Stimulated activated naive CD8-positive, alpha-beta T cell treated with anti-CD3 and anti-CD28 coated beads, Interleukin-15, Interleukin-2, amounts not matched to agents 100 U/mL and 50 U/mL, for 24 hours (primary cell): ENCODE results near the gene MEX3A.
"Not testable (repeated sequence)": the region's sequence is repeated elsewhere in the genome, so short reads cannot be mapped to it uniquely, and the experiment has no call there.

Experiments used
- ATAC-seq: fragments of 150-1000 bp; cut with Tn5 transposase; one replicate; pipeline ENCODE4 v1.10.0; 2021
- DNase-seq: peaks from one replicate; pipeline ENCODE4 v3.0.0; 2021

MEX3A gene

DNA sequence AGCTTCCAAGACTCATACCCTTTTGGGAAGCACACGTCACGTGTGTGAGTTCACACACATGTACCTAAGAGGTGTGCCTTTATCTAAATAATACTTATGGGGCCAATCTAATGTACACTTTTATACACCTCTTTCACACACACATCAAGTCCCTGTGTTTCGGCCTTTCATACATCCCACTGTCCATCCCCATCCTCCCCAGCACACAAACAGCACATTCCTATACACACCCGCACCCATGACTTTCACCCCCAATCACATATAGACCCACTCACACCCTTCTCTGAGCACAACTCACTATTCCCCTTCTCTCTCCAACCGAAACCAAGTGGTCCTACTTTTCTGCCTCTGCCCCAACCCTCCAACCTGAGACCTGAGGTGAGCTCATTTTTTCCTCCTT, 3.5 kb downstream of the MEX3A start:
- DNase-seq (no peak), ATAC-seq (no peak)

- ATAC-seq = no peak
- DNase-seq = no peak
Measured at GRCh38 chr1:156077430-156077760, 4.9 kb downstream of the MEX3A start.

DNA sequence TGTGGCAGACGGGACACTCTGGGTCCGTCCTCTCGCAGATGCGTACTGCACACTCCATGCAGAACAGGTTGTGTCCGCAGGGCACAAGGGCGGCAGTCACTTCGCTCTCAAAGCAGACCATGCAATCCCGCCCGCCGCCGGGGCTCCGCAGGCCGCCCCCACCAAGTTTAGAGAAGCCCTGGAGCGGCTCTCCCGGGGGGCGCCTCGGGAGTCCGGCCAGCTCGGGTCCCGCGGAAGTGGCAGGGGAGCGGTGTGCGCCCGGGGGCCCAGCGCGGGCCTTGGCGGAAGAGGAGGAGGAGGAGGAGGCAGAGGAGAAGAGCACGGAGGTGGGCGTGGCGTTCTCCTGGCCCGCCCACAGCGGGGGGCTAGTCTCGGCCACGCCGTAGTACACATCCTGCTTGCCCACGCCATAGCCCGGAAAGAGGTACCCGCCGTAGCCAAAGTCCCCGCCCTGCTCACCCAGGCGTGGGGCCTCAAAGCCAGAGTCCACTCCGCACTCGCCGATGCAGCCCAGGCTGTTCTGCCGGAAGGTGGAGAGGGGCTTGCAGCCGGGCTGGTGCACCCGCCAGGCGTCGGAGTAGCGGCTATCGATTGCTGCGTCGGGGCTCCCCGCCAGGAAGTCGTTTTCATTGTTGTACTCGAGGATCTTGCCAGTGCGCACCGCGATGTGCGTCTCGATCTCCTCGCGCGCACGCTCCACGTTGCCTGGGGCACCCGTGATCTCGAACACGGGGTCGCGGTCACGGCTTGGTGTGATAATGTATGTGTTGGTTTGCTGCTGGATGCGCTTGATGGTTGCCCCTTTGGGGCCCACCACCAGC, 5.4 kb downstream of the MEX3A start:
- DNase-seq (no peak), ATAC-seq (peak; percentile 66)

DNA sequence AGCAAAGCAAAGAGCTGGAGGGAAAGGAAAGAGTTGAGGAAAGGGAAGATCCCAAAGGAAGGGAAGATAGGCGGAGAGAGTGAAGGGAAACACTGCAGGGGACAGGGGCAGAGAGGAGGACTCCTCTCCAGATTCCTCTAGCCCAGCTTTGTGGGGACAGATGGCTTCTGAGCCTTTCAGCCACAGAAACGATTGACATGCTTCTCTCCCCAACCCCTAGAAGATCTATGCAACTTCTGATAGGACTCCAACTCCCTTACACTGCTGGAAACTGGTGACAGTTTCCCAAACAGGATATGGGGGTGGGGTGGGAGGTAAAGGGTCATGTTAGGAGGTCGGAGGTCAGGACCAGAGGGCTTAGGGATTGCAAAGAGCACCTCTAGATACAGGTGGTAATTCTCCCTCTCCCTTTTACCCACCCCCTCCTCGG, 6.5 kb downstream of the MEX3A start:
- no peak for ATAC-seq
- no peak for DNase-seq

DNA sequence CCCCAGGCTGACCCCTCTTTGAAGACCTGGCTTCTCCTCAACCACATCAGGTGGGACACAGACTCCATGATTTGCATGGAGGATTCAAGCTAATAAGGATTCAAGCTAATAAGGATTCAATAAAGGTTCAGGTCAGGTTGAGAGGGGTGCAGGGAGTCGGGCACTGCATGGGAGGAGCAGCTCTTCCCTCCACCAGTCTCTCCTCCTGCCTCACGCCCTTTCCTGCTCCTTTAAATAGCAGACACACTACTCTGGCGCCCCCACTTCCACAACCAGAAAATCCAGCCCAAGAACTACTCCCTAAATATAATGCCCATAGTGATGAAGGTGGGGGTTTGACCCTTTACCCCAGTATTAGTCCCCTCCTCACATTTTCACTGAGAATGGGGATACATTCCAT, 7.1 kb downstream of the MEX3A start:
- DNase-seq (no peak), ATAC-seq (no peak)

GRCh38 chr1:156074661-156075060, 7.6 kb downstream of the MEX3A start:
- ATAC-seq (no peak), DNase-seq (no peak)

DNA sequence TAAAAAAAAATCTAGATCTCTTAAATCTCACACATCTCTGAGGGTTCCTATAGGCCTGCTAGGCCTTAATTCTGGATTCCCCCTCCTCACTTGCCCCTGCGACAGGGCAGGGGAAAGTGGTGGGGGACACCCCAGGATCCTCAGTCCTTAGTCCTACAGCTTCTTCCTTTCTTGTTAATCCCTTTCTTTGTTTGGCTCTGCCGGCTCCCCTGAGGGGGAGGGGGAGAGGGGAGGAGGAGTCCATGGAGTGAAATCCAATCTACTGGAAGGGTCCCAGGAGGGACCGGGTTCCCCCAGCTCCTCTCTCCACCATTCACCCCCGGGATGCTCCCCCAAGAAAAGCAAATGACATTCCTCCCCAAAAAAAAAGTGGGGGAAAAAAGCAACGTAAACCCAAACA, 8.5 kb downstream of the MEX3A start:
- no peak for DNase-seq
- ATAC-seq = no peak

- DNase-seq (no peak), ATAC-seq (no peak)
Measured at GRCh38 chr1:156073110-156073687, 9.1 kb downstream of the MEX3A start.

GRCh38 chr1:156072251-156072650, 10.0 kb downstream of the MEX3A start:
- ATAC-seq = no peak
- DNase-seq = no peak

DNA sequence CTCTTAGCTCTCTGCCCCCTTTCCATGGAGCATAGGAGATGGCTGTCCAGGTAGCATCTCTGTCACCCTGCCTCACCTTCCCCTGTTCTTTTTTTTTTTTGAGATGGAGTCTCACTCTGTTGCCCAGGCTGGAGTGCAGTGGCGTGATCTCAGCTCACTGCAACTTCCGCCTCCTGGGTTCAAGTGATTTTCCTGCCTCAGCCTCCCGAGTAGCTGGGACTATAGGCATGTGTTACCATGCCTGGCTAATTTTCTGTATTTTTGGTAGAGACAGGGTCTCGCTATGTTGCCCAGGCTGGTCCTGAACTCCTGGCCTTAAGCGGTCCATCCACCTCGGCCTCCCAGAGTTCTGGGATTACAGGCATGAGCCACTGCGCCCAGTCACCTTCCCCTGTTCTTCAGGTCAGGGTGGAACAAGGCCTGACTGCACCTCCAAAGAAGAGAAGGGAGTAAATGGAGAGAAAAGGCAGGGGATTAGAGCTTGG, 10.9 kb downstream of the MEX3A start:
- not testable (repeated sequence) for DNase-seq, ATAC-seq

DNA sequence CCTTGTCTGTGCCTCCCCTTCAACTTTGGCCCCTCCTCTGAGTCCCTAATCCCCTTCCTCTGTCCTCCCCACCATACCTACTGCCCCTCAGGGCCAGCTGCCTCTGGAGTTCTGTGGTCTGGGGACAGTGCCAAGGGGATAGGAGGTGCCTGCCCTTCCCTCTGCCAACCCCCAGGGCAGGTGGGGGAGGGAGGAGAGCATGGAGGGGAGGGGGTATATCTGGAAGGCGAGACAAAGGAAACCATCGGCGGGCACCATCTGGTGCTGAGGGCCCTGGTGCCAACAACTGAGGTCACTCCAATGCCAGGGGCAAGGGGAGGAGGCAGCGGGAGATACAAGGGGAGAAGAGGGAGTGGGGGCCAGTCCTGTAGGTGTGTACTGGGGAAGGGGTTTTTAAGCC, 11.7 kb downstream of the MEX3A start:
- ATAC-seq = no peak
- no peak for DNase-seq

- ATAC-seq = no peak
- no peak for DNase-seq
Measured at GRCh38 chr1:156069490-156070455, 12.5 kb downstream of the MEX3A start.

GRCh38 chr1:156067262-156067661, 15.0 kb downstream of the MEX3A start:
- DNase-seq = no peak
- no peak for ATAC-seq

GRCh38 chr1:156065871-156066270, 16.4 kb downstream of the MEX3A start:
- no peak for DNase-seq
- no peak for ATAC-seq

DNA sequence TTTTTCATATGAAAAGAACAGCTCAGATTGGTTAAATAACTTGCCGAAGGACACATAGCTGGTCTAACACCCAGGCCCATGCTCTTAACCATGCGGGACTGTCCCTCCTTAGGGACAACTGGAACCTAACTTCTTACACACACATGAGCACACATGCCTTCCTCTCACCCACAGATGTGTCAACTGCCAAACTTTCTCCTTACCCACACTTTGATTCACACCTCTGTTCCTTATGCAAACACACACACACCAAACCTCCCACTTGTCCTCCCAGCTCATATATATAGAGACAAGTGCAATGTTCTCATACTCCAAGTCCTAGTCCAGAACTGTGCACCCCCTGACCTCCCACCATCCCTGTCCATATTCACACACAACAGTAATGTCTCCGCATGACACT, 17.1 kb downstream of the MEX3A start:
- DNase-seq = no peak
- ATAC-seq = peak; percentile 44

DNA sequence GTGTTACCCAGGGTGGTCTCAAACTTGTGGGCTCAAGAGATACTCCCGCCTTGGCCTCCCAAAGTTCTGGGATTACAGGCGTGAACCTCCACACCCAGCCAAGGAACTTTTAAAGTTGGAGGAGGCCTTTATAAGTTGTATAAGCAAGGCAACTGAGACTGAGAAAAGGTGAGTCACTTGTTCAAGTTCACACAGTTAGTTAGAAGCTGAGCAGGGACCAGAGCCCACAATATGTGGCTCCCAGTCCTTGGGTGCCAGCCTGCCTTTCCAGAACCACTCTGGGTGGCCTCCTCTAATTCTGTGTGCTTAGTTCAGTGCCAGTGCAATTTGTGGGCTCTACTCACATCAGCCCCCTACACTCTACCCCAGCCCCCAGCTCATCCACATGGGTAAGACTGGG, 17.6 kb downstream of the MEX3A start:
- ATAC-seq = no peak
- no peak for DNase-seq

GRCh38 chr1:156063997-156064285, 18.3 kb downstream of the MEX3A start:
- ATAC-seq (no peak), DNase-seq (no peak)

- no peak for ATAC-seq
- no peak for DNase-seq
Measured at GRCh38 chr1:156062189-156062588, 20.1 kb downstream of the MEX3A start.

GRCh38 chr1:156060937-156061636, 21.2 kb downstream of the MEX3A start, which contains the start of gene RAB25:
TSS of gene RAB25 (plus strand) at chr1:156061160. CDS start at chr1:156061401, 241 bp downstream.
- no peak for ATAC-seq
- DNase-seq = no peak

DNA sequence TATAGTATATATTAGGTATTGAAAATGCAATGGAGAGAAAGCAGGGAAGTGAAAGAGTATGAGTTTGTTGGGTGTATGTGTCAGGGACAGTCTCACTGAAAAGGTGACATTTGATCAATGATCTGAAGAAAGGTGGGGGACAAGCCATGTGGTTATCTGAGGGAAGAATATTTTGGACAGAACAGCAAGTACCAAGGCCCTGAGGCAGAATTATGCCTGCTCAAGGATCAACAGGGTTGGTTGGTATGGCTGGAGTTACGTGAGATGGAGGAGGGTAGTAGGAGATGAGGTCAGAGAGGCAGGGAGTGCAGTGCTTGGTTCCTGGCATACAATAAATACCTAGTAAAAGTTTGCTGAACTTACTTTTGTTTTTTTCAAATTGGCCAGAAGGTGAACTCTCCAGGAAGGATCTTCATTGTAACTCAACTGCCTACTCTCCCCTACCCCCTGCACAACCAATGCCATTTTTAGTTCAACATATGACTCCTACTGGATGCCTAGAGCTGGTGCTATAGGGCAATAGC, 25.9 kb downstream of the MEX3A start:
- ATAC-seq (no peak), DNase-seq (no peak)

- ATAC-seq (no peak), DNase-seq (no peak)
Measured at GRCh38 chr1:156055281-156056048, 26.8 kb downstream of the MEX3A start.
